ENCODE measurements around the gene MSI1.

- no peak for TF ChIP-seq POLR2AphosphoS5 (IDR thresholded peaks at IDR 0.05; ENCODE audit: low read depth, low read length)
- no peak for TF ChIP-seq POLR2A (IDR thresholded peaks at IDR 0.05; ENCODE audit: low read depth, low read length)
- TF ChIP-seq TAF1 (IDR thresholded peaks at IDR 0.05; ENCODE audit: borderline replicate concordance, low read depth, low read length), result no peak
These were observed 40.7 kb downstream of the MSI1 start for GRCh38 chr12:120328228-120328627.
